Lower leg skin (tissue), 3 donors: ENCODE measurements around the gene CNTN4.

Source experiments
- CTCF ChIP-seq, 3 donors: fragments of 450-650 bp; IDR thresholded peaks; one replicate each; pipeline ENCODE4 v1.5.1; 2016; ENCODE audit warnings: antibody characterized with exemption in 3 of 3, mild to moderate bottlenecking in 3 of 3, moderate library complexity in 2 of 3
- POLR2A ChIP-seq, 2 donors: fragments of 450-650 bp; IDR thresholded peaks; one replicate each; pipeline ENCODE4 v1.6.1; 2016 to 2017; ENCODE audit warnings: antibody characterized with exemption in 2 of 2, mild to moderate bottlenecking in 1 of 2, moderate library complexity in 1 of 2

DNA sequence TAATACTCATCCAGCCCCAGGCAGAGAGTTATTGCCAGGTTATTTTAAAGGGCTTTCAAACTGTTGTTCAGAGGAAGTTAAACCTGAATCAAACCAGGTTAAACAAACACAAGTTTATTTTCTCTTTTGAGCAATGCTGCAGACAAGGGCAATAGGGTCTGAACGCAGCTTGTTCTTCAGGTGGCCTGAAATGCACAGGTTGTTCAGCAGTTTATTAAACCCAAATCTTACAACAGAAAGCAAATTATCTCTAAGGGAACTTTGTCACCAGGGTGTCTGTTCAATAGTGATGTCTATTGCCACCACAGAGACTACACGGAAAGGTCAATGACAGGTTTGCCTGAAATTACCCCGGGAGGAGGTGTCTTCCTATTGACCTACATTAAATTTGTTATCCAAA lies 877.5 kb downstream of the CNTN4 start:
- TF ChIP-seq CTCF (IDR thresholded peaks at IDR 0.05), result no peak
- TF ChIP-seq POLR2A (IDR thresholded peaks at IDR 0.05), result no peak
